Measurements from ENCODE around the gene CNOT2. TPM values are rescaled to one million over a fixed set of nuclear protein-coding genes. Genes with fewer than 3 reads are reported as not detected.

Gene CNOT2
- total RNA-seq, 1 experiment from 2014 or later: 82.9 TPM

GRCh38 chr12:70321191-70321590 is 78.0 kb downstream of the CNOT2 start:
- Histone ChIP-seq H3K9me3 (ENCODE audit: control insufficient read depth, low read depth, low read length) (no peaks in the 10 kb centered on the region), H3T11ph (ENCODE audit: low read length) (no peak overlapping the region), H3K4me2 (ENCODE audit: insufficient read depth, insufficient read length, low read length) (no peak overlapping the region), H3K14ac (ENCODE audit: insufficient read depth, low read length) (no peak overlapping the region), H2BK15ac (ENCODE audit: low read depth, low read length) (no peak overlapping the region), H3K4ac (ENCODE audit: low read depth, low read length) (no peak overlapping the region), H3K56ac (ENCODE audit: insufficient read length, low read depth, low read length) (no peak overlapping the region), H3K4me1 (ENCODE audit: insufficient read depth, low read length) (no peaks in the 10 kb centered on the region), H3K79me1 (ENCODE audit: insufficient read depth, low read depth, low read length, poor library complexity, severe bottlenecking) (no peaks in the 10 kb centered on the region), H2BK5ac (ENCODE audit: insufficient read length, low read length) (no peak overlapping the region), H3K79me2 (ENCODE audit: insufficient read depth, low read length) (peaks cover 1% of the 10 kb centered on the region; the same call in 1 of the 2 replicates), H4K20me1 (ENCODE audit: control insufficient read depth, insufficient read depth, insufficient read length) (no peaks in the 10 kb centered on the region), H2BK120ac (ENCODE audit: low read depth, low read length, poor library complexity, severe bottlenecking) (no peak overlapping the region), H4K91ac (ENCODE audit: insufficient read length, low read depth, low read length) (no peak overlapping the region), H3K23me2 (ENCODE audit: insufficient read length, low read depth, low read length, poor library complexity, severe bottlenecking) (no peaks in the 10 kb centered on the region), H3K9ac (ENCODE audit: extremely low read depth, insufficient read length, low read length) (no peak overlapping the region), H3K27me3 (ENCODE audit: insufficient read depth, low read length) (no peaks in the 10 kb centered on the region), H3K23ac (ENCODE audit: insufficient read length, low read depth, low read length) (no peak overlapping the region), H2AFZ (ENCODE audit: low read length) (no peak overlapping the region), H3K18ac (ENCODE audit: insufficient read length, low read depth, low read length) (no peak overlapping the region), H2BK20ac (ENCODE audit: low read depth, low read length, poor library complexity, severe bottlenecking) (no peak overlapping the region), H4K8ac (replicated peaks; ENCODE audit: insufficient read length, low read depth, low read length) (no peak overlapping the region), H2AK5ac (ENCODE audit: insufficient read length, low read length) (no peak overlapping the region), H2BK12ac (ENCODE audit: insufficient read length, low read depth, low read length) (no peak overlapping the region), H4K5ac (ENCODE audit: insufficient read length, low read depth, low read length) (no peak overlapping the region), H3K27ac (ENCODE audit: insufficient read length, low read depth, low read length) (no peak overlapping the region)
- Mint-ChIP-seq H3K36me3 (ENCODE audit: insufficient read depth in 1 of 3, low read depth in 3 of 3) (peaks cover 0 to 5% (median 5%) of the 10 kb centered on the region in 3 experiments; a peak in 2 of 7 replicates), H3K27ac (no peak overlapping the region), H3K4me3 (no peak overlapping the region), H3K9me3 (no peaks in the 10 kb centered on the region), H3K4me1 (no peaks in the 10 kb centered on the region), H3K27me3 (ENCODE audit: low read depth) (no peaks in the 10 kb centered on the region)
- DNase-seq: no peak
- TF ChIP-seq CTCF (conservative IDR thresholded peaks at IDR 0.05): no peak
- WGBS (ENCODE audit: extremely low coverage, insufficient read length, low lambda C conversion rate): no CpG with 5 or more reads among the region's 2 CpGs

Measured in H9 (cell line).